ENCODE results near the gene NUP88.

The NUP88 gene

DNA sequence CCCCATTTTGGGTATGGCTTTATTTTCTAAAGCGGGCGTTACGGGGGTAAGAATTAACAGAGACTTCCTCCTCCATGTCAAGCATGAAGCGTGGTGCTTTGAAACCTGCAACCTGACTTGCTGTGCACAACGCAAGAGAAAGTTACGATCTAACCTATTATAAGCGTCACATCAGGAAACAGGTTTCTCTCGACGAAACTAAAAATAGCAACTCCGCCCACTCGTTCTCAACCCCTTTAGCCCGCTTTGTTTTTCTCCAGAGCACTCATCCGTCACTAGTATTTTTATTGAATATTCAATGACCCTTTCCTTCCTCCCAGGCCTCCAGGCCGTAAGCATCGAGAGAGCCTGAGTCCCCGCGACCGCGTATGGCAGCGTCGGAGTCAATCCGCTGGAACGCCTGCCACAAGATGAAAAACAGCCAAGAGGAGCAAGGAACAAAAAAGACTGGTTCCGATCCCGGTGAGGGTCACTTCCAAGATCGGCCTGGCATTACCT, 555 bp downstream of the NUP88 start:
- DNase-seq, result peak; percentile 62

DNA sequence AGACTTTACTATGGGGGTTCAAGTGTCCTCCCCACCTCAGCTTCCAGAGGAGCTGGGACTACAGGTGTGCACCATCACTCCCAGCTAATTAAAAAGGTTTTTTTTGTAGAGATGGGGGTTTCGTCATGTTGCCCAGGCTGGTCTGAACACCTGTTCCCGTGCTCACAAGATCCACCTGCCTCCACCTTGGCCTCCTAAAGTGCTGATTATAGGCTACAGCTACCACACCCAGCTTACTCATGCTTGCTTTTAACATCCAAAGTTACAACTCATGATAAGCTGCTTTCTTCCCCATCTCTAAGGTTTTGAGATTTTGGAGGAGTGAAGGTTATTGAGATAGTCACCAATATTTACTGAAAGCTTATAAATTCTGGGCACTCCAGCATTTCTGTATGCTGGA, 2.6 kb downstream of the NUP88 start:
- no peak for DNase-seq

DNA sequence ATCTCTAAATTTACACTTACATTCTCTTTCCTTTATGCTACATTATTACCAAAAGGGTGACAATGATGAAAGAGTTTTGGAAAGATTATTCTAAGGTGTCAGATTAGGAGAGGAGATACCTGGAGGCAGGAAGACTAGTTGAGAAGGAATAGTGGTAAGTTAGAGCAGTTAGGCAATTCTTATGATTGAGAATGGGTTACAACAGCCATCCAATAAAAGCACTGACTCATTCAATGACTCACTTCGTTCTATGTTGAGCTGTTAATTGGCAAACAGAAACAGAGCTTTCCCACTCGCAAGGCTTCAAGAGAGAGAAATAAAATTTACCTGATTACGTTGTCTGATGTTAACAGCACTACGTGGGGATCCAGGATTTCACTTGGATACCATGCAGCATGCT, 5.8 kb downstream of the NUP88 start:
- DNase-seq, result no peak

DNA sequence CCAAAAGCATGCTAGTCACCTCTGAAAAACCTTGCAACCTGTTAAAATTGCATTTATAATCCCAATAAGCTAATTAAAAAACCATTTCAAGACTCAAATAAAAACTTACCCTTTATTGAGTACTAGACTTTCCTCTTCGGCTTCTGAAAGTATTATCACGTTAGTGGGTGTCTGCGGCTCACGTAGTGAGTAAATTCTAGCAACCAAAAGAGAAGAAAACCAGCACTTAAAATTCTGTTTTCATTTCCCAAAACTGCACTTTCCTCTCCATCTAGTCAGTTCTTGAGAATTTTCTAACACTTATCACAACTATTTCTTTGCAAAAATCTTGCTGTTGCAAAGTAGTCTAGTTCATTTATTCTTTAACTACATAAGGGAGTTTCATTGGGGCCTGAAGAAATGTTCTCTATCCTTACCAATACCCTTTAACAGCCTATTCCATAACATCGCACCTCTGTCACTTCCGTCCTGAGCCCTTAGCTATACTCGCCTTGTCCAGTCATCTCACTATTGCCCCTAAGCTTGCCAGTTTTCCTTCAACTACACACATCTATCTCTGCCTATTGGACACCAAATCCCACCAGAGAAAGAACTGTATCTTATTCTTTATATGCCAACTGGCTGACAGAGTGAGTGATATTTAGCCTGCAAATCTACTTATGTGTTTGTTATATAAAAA, 8.7 kb downstream of the NUP88 start:
- no peak for DNase-seq

DNA sequence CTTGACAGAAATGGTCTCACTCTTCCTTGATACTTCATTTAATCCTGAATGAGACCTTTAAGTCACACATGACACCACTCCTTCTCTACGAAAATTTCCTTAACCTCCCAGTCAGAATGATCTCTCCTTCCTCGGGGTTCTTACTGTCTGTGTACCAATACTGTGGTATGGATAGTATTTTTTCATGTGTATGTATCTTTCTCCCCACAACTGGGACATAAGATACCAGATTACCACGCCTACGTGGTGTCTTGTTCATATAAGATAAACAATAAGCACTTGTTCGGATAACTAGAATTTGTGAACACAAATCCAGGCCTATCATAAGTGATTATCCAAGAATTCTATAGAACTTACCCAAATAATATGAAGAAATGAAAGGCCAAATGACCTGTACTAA, 11.3 kb downstream of the NUP88 start:
- peak; percentile 72 for DNase-seq

DNA sequence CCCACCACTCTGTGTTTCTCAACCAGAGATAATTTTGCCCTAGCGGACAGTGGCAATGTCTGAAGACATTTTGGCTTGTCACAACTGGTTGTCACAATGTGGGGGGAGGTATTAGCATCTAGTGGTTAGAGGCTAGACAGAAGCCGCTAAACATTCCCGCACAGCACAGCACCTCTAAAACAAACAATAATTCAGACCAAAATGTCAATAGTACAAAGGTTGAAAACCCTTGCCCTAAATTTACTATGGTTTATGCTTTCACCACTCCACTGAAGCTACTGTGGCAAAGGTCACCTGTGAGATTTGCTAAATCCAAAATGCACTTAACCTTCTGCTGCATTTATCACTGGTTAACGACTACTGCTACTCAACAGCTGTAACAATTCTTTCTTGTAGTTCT, 14.1 kb downstream of the NUP88 start:
- DNase-seq, result no peak

DNA sequence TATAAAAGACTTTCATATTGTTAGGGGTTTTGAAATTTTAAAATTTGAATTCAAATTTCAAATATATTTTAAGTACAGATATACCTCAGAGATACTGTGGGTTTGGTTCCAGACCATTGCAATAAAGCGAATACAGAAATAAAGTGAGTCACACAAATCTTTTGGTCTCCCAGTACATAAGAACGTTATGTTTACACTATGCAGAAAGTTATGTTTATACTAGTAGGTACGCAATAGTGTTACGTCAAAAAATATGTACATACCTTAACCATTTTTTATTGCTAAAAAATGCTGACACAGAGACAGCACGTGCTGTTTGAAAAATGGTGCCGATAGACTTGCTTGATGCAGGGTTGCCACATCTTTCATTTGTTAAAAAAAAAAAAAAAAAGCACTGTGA, 19.7 kb downstream of the NUP88 start:
- DNase-seq, result no peak

DNA sequence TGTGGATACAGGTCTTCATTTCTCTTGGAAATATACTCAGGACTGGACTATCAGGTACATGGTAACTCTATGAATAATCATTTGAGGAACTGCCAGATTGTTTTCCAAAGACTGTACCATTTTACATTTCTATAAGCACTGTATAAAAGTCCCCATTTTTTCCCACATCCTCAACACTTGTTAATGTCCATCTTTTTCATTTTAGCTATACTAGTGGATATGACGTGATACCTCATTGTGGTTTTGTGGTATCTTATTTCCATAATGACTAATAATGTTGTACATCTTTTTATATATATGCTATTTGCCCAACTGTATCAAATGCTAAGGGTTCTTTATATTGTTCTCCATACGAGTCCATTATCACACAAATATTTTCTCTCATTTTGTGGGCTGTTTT, 22.9 kb downstream of the NUP88 start:
- no peak for DNase-seq

DNA sequence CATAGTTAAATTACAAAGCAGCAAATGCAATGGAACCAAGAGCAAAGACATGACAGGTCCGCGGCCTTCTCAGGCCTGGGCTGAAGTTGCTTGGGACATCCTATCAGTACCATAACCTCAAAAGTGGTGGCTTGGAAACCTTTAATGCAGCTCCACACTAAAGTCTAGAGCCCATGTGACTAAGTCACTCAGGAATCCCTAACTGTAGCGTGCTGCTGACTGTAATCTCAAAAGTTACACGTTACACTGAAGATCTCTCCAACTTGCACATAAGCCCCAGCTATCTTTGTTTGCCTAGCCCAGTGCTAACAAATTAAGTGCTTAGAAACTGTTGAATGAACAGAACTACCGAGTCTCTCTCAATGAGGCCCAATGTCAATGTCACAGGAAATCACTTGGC, 27.8 kb downstream of the NUP88 start:
- DNase-seq, result no peak

DNA sequence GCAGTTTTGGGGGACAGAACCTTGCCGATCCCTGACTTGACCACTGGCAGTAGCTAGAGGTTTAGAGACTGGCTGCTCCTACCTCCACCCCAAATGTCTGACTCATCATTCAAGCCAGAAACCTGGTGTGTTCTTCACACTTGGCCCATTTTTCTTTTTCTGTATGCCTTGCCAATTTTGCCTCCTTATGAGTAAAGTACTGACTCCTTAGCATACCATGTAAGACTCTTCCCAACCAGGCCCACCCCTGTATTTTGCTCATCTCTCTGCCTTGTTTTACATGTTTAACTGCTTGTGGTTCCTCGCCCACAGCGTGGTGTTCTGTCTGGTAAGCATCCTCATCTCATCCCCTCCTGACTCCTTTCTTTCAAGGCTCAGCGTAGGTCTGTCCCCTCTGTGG, 37.9 kb downstream of the NUP88 start:
- no peak for DNase-seq

DNA sequence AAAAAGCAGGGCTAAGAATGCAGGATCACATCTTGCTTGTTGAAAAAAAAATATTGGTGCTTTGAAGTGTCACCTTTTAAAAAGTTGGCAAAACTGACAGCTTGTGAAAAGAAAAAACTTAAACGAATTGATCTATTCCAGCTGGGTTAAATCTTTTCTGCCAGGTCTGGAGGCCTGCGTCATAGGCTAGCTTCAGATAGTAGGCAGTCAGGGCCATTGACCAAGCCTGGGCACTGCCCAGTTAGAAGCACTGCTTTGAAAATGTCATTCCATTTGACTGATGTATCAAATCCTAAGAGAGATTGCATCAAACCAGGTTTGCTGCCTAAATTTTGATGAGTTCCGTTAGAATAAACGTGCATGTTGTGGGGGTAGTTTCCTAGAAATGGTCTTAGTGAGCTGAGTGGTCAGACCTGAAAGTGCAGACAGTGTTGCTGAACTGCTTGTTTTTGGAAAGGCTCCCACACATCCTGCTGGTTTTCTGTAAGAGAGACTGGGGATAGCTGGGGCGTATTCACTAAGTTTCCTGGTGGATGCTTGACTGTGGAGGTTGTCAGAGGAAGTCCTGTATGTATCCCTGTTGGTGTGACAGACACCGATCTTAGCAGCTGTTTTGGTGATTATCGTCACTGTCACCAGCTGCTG, 38.8 kb downstream of the NUP88 start:
- no peak for DNase-seq

DNA sequence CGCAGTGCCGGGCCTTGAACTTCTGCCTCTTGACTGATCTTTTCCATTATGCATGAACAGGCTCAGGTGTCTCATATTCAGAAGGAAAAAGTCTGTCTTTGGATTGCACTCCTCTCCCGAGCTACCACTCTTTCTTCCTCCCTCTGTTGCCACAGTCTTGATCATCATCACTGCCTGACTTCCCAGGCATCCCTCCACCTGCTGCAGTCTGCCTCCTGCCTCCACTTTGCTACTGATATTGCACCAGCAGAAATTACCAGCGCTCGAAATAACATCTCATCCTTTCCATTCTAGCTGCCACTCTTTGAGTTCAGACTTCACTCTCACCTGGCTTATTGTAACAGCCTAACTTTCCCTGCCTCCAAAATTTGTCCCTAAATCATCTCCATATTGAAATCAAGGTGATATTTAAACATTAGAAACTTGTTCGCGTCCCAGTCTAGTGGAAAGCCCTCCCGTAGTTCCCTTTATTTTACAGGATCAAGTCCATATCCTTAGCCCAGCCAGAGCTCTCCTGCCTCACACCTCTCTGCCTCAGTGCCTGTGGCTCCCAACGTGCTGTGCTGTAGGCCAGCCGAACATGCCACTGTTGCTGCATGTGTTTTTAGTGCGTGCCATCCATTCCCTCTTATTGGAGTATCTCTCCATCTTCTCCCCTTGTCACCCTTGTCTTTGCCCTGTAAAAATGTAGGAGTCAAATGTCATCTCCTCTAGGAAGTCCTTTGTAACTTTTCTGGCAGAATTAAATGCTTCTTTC, 39.9 kb downstream of the NUP88 start:
- DNase-seq, result no peak

DNA sequence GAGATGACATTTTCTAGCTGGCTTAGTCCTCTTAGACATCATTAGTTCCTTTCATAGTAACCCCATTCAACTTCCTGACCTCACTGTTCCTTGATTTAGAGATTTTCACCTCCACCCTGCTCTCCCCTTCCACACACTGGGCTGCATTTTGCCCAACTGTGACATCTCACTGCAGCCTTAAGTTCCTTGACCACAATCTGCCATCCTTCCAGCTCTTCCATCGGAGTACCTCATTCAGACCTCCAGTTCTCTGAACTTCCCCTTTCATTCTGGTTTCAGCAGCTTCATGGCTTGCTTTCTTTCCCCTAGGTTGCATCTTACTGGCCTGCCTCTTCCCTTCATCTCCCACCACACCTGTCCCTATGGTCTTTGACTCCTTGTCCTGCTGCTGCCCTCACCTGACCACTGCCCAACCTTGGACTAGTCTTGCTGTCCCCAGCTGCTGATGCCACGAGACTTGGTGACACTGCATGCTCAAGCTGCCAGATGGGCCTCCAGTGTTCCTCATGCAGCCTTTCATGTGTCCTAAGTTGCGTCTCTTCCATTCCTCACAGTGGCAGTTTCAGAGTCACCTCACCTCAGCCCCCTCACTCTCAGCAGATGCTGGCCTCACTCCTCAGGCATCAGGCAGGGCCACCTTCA, 40.8 kb downstream of the NUP88 start:
- no peak for DNase-seq

DNA sequence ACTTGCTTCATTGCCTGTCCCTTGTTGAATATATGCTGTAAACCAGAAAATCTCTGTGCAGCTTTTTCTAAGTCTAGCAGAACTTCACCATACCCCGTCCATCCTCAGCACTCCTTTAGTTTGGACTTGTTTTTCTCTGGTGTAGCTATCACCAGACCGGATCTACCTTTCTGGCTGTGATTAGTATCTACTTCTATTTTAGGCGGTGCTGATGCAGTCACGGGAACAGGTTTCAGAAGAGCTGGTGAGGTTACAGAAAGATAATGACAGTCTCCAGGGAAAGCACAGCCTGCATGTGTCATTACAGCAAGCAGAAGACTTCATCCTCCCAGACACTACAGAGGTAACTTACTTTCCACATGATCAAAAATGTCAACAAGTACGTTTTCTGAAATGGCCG, 46.4 kb downstream of the NUP88 start:
- DNase-seq, result no peak

DNA sequence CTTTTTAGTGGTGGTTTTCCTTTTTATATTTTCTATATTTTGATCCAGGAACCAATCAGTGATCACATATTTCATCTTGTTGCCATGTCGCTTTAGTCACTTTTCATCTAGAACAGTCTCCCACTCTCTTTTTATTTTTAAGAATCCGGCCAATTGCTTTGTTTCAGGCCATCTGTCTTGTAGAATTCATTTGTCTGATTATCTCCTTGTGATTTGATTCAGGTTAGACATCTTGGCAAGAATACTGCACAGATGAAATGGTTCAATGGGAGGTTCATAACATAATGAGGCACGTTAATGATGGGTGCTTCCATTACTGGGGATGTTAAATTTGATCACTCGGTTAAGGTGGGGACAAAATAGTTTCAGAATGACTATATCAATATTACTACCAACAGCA, 49.1 kb downstream of the NUP88 start:
- DNase-seq, result no peak

DNA sequence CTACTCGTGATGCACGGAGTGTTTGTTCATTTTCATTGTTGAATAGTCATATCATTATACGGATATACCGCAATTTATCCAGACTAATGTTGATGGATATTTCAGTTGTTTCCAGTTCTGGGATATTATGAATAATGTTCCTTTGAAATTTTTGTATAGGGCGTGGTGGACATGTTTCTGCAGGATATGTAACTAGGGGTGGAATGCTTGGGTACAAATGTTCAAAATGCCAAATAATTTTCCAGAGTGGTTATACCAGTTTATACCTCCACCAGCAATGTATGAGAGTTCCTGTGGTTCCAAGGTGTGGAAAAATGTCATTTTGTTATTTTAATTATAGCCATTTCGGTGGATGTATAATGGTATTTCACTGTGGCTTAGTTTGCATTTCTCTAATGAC, 53.6 kb downstream of the NUP88 start:
- DNase-seq, result no peak

DNA sequence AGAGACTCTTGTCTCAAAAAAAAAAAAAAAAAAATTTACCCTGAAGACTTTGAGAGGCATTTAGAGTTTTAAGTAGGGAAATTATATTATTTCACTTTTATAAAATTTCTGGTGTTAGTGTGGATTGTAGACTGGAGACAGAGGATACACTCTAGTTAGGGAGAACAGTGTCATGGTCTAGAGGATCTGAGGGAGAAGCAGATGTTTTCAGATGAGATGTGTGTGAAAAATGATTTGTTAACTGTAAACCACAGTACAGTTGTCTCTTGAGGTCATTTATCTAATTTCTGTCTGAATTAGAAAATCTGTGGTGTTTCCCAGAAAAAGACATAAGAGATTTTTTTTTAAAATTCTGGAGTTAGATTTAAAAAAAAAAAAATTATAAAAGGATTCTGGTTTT, 54.8 kb downstream of the NUP88 start:
- DNase-seq, result no peak

DNA sequence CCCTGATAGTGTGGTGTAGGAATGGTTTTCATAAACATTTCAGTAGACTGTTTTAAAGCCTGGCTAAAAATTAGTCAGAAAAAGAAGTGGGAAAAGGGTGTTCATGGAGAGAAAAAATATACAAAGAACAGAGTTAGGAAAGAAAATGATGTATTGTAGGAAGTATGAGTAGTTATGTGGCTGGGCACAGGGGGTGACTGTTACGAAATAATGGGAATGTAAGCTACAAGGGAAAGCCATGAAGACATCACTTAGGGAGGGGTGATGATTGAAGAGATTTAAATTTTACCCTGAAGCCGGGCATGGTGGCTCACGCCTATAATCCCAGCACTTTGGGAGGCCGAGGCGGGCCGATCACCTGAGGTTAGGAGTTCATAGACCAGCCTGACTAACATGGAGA, 55.3 kb downstream of the NUP88 start:
- no peak for DNase-seq

DNA sequence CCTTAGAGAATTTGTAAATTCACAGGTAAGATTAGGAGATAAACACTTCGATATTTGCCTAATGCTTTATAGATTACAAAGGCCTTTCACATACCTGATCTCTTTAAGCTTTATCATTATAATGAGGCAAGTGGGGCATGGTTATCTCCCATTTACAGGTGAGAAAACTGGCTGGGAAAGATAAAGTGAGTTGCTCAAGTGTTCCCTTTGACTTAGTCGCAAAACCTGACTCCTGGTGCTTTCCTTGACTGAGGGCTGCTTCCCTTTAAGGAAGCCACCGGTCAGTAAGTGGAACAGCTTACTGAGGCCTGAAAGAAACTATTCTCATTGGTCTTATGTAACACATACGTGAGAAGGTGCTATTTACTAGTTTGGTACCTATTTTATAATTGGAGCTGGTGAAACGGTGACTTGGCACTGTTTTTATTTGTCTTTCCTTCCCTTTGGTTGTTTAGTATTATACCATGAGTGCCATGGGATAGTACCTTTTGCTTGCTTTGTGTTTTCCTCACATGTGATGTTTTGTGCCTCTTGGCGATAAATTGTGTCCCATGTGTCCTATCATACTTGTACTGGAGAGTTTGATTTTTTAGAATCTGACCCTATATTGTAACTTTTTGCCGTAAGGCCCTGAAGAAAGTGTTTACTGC, 57.2 kb downstream of the NUP88 start:
- no peak for DNase-seq

DNA sequence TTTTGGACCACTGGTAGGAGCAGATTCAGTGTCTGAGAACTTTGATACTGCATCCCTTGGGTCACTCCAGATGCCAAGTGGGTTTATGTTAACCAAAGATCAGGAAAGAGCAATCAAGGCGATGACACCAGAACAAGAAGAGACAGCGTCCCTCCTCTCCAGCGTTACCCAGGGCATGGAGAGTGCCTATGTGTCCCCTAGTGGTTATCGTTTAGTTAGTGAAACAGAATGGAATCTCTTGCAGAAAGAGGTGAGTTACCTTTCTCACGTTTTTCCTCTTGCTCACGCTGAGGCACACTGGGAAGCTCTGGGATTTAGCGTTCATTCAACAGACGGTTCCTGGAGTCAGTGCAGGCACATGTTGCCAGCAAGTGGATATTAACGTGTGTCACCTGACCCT, 58.0 kb downstream of the NUP88 start:
- no peak for DNase-seq

DNA sequence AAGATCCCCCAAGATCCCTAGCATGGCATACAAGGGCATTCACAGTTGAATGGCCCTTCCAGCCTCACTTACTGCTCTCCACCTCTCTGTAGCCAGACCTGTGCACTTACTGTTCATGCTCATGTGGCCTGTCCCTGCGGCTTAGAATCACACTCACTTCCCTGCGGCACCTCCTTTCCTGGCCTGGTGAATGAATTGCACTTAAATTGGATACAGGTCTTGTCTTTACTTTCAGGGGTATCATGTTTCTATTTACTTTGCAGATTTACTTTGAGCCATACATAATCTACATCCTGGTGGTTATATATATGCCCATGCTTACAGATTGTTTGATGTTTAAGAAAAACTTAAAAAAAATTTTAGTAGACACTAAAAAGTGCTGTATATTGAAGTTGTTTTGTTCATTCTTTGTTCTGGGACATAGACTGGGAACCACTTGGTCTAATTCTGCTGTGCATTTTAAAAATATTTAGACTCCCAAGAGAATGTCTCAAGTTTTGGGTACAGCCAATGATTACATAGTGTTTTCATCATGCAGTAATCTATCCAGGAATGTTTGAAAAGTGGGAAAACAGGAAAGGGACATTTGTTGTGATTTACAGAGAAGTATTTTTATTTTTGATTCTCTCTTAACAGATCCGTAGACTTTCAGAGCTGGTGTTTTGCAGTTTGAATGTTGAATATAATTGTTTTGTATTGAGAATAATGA, 63.9 kb downstream of the NUP88 start:
- no peak for DNase-seq

DNA sequence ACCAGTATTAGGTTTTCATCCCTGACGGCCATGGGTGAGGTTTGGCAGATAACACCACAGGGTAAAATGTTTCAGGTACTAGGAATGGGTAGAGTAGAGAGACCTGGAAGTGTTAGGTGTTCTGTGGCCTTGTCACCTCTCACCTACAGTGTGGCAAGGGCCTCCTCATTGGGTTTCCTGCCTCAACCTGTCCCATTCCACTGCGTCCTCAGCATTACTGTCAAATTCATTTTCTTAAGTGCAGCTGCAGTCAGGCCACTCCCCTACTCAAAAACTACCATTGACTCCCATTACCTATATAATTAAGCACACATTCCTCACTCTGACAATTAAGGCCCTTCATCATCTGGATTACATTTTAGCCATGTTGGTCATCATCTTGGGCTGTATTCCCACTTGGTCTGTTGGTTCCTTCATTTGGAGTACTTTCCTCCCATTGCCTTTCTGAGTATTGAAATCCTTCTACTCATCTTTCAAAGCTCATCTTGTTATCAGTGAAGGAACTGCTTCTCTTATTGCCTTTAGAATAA, 64.5 kb downstream of the NUP88 start:
- no peak for DNase-seq
